Immature natural killer cell (primary cell): ENCODE results near the gene MAML3. TPM values are rescaled to one million over a fixed set of nuclear protein-coding genes. Genes with fewer than 3 reads are reported as not detected.

Source experiments
- DNase-seq, 3 donors: peaks; one replicate each; pipeline ENCODE4 v3.0.0; 2022; ENCODE audit warnings: mixed read lengths in 1 of 3
- H3K27ac Mint-ChIP-seq, 6 donors: one replicate each; pipeline ENCODE4 v1.8.0; 2020; ENCODE audit warnings: mixed read lengths in 6 of 6, mild to moderate bottlenecking in 5 of 6, inconsistent platforms in 4 of 6, moderate library complexity in 3 of 6
- H3K27me3 Mint-ChIP-seq, 3 donors: one replicate each; pipeline ENCODE4 v1.8.0; 2020 to 2021; ENCODE audit warnings: low read depth in 3 of 3, mild to moderate bottlenecking in 3 of 3, mixed read lengths in 3 of 3, moderate library complexity in 3 of 3, inconsistent platforms in 1 of 3
- H3K36me3 Mint-ChIP-seq, 3 donors: one replicate each; pipeline ENCODE4 v1.8.0; 2020; ENCODE audit warnings: mixed read lengths in 3 of 3, inconsistent platforms in 2 of 3, mild to moderate bottlenecking in 2 of 3
- H3K4me1 Mint-ChIP-seq, 2 donors: one replicate each; pipeline ENCODE4 v1.8.0; 2020; ENCODE audit warnings: inconsistent platforms in 2 of 2, mild to moderate bottlenecking in 2 of 2, mixed read lengths in 2 of 2, moderate library complexity in 1 of 2
- H3K4me3 Mint-ChIP-seq, 5 donors: one replicate each; pipeline ENCODE4 v1.8.0; 2020; ENCODE audit warnings: mild to moderate bottlenecking in 5 of 5, mixed read lengths in 5 of 5, inconsistent platforms in 3 of 5, moderate library complexity in 3 of 5
- H3K9me3 Mint-ChIP-seq, 6 donors: one replicate each; pipeline ENCODE4 v1.8.0; 2020; ENCODE audit warnings: mild to moderate bottlenecking in 6 of 6, mixed read lengths in 6 of 6, inconsistent platforms in 4 of 6, moderate library complexity in 3 of 6
- polyA plus RNA-seq, 3 donors: library from polyadenylated mRNA; unstranded; fragments of 300-500 nt; fragmentation: Illumina TruSeq; gene quantifications; one replicate each; pipeline ENCODE4 v1.2.3, GENCODE V29; 2021

MAML3 gene
- polyA plus RNA-seq, 3 donors from 2014 or later: 0.41 to 1.2 TPM; not detected in 1

DNA sequence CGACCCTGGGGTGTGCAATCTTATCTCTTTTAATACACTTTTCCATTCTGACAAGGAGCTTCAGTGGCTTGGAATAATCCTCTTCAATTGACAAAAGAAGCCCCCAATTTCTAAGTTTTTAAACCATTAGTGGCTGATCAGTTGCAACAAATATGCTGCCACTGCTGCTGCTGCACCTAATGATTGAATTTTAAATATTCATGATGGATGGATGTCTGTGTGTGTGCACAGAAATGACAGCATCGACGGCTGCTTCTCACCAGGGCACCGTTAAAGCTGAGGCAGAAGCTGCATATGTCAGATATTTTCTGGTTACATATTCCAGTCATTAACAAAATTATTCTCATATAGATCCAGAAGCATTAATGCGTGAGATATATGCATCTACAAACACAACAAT, 306.0 kb downstream of the MAML3 start:
- Mint-ChIP-seq H3K4me3 (no peak overlapping the region), H3K4me1 (peaks cover 15 to 39% of the 10 kb centered on the region in 2 donors), H3K27ac (no peak overlapping the region), H3K9me3 (no peaks in the 10 kb centered on the region), H3K36me3 (peaks cover 0 to 4% (median 0%) of the 10 kb centered on the region in 3 donors), H3K27me3 (peaks cover 2 to 11% (median 8%) of the 10 kb centered on the region in 3 donors)
- DNase-seq: no peak

DNA sequence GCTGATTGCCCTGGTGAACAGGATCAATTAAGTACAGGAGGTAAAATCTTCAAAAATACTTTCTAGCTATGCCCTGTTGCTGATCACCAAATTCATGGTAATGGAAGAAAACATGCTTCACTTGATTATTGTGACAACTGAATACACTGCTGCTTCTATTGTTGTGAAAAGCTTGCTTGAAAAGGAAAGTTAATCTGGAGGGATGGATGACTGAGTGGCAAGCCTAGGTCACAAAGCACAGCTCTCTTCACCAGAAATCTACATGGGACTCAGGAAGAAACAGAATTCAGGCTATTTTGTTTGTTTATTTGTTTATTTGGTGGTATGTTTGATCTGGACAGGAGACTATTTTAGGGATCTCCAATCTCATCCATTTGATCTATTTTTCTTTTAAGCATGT, 306.4 kb downstream of the MAML3 start:
- Mint-ChIP-seq H3K4me1 (peaks cover 18 to 42% of the 10 kb centered on the region in 2 donors), H3K9me3 (no peaks in the 10 kb centered on the region), H3K27me3 (peaks cover 2 to 11% (median 8%) of the 10 kb centered on the region in 3 donors), H3K36me3 (peaks cover 0 to 4% (median 0%) of the 10 kb centered on the region in 3 donors), H3K27ac (no peak overlapping the region), H3K4me3 (no peak overlapping the region)
- DNase-seq: no peak

DNA sequence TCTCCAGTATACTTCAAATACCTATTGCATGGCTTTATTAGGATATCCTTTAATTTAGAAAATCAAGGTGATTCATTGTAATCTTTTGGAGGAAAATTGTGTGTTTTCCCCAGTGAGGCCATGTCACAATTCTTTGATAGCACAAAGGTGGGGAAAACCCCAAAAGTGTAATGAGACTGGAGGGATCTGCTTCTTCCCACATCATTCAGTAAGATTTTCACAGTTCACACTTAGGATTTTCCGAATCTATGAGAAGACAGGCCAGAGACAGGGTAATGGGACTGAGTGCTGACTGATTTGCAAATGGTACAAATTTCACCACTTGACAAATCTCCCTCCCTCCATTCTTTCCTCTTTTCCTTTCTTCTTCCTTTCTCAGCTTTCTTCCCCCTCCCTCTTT, 307.2 kb downstream of the MAML3 start:
- Mint-ChIP-seq H3K4me3 (no peak overlapping the region), H3K36me3 (peaks cover 0 to 4% (median 0%) of the 10 kb centered on the region in 3 donors), H3K4me1 (peaks cover 22 to 47% of the 10 kb centered on the region in 2 donors), H3K27ac (no peak overlapping the region), H3K9me3 (no peaks in the 10 kb centered on the region), H3K27me3 (peaks cover 2 to 11% (median 9%) of the 10 kb centered on the region in 3 donors)
- no peak for DNase-seq

DNA sequence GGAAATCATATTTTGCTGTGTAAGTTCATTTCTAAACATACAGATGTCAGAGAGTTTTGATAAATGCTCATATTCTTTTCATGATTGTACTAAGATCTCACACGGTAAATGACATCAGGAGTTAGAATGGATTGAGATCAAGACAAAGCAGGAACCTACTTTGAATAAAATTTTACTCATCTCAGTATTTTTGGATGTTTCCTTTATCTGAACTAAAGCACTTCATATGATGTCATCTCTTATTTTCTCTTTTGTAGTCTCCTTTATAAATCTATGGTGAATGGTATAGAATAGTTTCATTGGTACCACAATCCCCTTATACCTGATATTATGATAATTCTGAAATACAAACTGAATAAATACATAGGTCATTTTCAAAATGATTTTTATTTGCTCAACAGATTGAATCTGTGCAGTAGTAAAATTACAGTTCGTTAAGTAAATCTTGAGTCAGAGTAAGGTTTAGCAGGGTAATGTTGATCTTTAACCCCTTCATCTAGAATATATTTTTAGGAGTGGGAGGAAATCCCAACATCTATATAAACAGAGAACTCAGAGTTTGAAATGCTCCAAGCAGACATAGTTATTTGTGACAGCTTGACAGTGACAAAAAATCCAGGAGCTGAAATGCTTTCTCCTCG, 308.4 kb downstream of the MAML3 start:
- no peak for DNase-seq
- Mint-ChIP-seq H3K9me3 (no peaks in the 10 kb centered on the region), H3K4me1 (peaks cover 29 to 47% of the 10 kb centered on the region in 2 donors), H3K27ac (peak overlapping the region in 1 of 6 donors; percentile 35), H3K4me3 (no peak overlapping the region), H3K27me3 (peaks cover 2 to 11% (median 9%) of the 10 kb centered on the region in 3 donors), H3K36me3 (peaks cover 0 to 8% (median 0%) of the 10 kb centered on the region in 3 donors)

DNA sequence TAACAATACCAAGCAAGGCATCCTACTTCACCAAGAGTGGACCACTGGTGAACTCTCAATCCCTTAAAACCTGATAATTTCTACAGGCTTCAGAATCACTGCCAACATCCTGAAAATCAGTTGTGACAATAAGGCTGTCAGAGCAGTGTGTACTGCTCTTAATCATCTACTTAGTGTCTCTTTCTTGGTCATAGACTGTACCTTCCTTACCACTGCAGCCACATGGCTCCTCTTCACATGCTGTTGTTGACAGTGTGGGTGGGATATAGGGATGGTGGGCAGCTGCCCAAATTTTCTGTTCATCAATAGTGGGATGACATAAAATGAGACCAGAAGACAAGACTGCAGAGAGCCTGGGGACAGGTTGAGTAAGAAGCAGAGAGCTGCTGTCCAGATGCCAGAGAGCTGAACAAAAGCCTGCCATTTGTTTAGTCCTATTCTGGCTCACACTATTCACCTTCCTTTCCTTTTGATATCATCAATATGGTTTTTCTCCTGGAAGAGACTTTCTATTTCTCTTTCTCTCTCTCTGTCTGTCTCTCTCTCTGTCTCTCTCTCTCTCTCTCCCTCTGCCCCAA, 309.4 kb downstream of the MAML3 start:
- H3K27ac Mint-ChIP-seq: peak overlapping the region in 4 of 6 donors; percentile 5 to 67 (median 24)
- no peaks in the 10 kb centered on the region for H3K9me3 Mint-ChIP-seq
- no peak overlapping the region for H3K4me3 Mint-ChIP-seq
- peaks cover 0 to 8% (median 0%) of the 10 kb centered on the region in 3 donors for H3K36me3 Mint-ChIP-seq
- H3K27me3 Mint-ChIP-seq: peaks cover 3 to 11% (median 4%) of the 10 kb centered on the region in 3 donors
- no peak for DNase-seq
- H3K4me1 Mint-ChIP-seq: peaks cover 37 to 49% of the 10 kb centered on the region in 2 donors

DNA sequence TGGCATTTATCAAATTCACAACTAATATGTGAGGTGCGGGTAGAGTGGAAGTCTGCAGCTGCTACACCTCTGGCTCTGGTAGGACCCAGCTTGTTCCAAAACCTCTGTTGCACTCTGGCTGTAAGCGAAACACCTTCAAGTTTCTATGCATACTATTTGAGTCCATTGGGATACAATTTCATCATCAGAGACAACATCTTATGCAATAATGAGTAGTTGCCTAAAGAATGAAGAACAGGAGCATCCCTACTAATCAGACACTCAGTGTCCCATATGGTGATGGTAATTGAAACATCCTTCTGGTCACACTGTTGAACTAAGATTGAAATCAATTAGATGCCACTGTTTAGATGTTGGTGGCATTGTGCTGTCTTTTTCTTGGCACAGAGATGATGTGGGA, 309.9 kb downstream of the MAML3 start:
- Mint-ChIP-seq H3K9me3 (no peaks in the 10 kb centered on the region), H3K27ac (peak overlapping the region in 5 of 6 donors; percentile 14 to 70 (median 31)), H3K4me3 (no peak overlapping the region), H3K36me3 (peaks cover 0 to 8% (median 0%) of the 10 kb centered on the region in 3 donors), H3K4me1 (peaks cover 39 to 49% of the 10 kb centered on the region in 2 donors), H3K27me3 (peaks cover 3 to 11% (median 4%) of the 10 kb centered on the region in 3 donors)
- no peak for DNase-seq

DNA sequence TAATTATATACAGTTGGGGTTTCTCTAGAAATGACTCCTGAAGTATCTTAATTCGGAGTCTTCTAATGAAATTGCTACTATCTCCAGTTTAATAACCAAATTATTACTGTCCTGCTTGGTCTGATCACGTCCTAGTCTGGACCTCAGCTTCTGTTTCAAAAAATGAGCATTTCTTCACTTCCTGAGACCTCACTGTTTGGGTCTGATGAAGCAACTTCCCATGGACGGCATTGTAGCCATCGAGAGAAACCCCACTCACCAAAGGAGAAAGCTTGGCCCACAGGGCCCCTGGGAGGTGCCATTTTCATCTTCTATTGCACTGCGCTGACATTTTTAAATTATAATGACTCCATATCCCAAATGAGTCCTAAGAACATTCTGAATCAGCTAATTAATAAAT, 310.3 kb downstream of the MAML3 start:
- Mint-ChIP-seq H3K9me3 (no peaks in the 10 kb centered on the region), H3K27ac (peak overlapping the region in 3 of 6 donors; percentile 39 to 70 (median 67)), H3K36me3 (peaks cover 0 to 8% (median 0%) of the 10 kb centered on the region in 3 donors), H3K27me3 (peaks cover 3 to 11% (median 4%) of the 10 kb centered on the region in 3 donors), H3K4me3 (no peak overlapping the region), H3K4me1 (peaks cover 43 to 52% of the 10 kb centered on the region in 2 donors)
- DNase-seq: no peak

DNA sequence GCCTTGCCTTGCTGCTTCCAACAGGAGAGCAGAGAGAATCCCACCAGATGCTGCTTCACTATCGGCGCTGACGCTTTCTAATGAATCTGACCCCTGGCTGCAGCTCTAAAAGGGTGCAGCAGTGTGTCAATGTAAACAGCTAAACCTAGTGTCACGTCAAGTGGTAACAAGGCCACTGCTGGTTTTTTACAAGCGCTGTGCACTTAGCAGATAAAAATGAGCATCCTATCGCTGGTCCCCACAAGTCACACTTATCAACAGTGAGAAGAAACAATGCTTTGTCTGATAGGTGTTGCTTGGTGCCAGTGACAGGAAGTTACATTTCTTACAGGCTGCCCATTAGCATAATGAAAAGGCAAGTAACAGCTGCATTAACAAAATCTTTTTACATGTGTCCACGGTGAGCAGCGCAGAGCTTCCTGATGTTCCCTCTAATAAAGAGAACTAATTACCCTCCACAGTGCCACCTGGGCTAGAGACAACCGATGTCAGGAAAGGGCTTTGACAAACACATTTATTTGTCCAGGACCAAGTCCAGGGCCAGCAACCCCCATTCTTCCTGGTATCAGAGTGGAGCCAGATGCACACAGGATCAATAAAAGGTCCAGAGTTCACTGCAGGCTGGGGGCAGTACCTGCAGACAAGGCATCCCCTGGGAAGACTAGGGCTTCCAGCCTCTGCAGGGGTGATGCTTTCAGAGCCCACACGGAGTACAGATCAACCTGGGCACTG, 312.4 kb downstream of the MAML3 start:
- DNase-seq: peak; percentile 73 to 81 (median 77)
- Mint-ChIP-seq H3K36me3 (peaks cover 0 to 8% (median 0%) of the 10 kb centered on the region in 3 donors), H3K9me3 (no peaks in the 10 kb centered on the region), H3K4me3 (peak overlapping the region; percentile 82 to 94 (median 87)), H3K4me1 (peaks cover 48 to 61% of the 10 kb centered on the region in 2 donors), H3K27ac (peak overlapping the region; percentile 93 to 98 (median 94)), H3K27me3 (peaks cover under 1 to 4% (median 3%) of the 10 kb centered on the region in 3 donors)

DNA sequence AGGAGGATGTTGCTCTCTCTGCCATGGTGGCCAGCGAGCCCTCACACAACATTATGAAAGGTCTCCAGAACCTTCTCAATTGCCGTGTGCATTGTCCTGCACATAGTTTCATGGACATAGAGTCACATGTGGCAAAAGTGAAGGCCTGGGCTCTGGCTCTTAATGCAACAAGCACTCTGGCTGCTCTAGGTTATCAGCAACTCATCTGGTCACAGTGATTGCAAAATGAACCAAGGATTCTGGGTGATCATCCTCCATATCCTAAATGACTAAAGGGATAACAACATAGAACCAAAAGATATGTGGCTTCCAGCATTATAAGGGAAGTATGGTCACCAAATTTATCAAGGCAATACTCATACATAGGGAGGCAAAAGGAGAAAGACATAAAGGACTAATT, 313.2 kb downstream of the MAML3 start:
- peaks cover 0 to 8% (median 0%) of the 10 kb centered on the region in 3 donors for H3K36me3 Mint-ChIP-seq
- H3K9me3 Mint-ChIP-seq: no peaks in the 10 kb centered on the region
- DNase-seq: no peak
- H3K27ac Mint-ChIP-seq: peak overlapping the region; percentile 93 to 98 (median 94)
- peak overlapping the region; percentile 82 to 94 (median 87) for H3K4me3 Mint-ChIP-seq
- H3K27me3 Mint-ChIP-seq: peaks cover 0 to 4% (median 3%) of the 10 kb centered on the region in 3 donors
- H3K4me1 Mint-ChIP-seq: peaks cover 48 to 61% of the 10 kb centered on the region in 2 donors

DNA sequence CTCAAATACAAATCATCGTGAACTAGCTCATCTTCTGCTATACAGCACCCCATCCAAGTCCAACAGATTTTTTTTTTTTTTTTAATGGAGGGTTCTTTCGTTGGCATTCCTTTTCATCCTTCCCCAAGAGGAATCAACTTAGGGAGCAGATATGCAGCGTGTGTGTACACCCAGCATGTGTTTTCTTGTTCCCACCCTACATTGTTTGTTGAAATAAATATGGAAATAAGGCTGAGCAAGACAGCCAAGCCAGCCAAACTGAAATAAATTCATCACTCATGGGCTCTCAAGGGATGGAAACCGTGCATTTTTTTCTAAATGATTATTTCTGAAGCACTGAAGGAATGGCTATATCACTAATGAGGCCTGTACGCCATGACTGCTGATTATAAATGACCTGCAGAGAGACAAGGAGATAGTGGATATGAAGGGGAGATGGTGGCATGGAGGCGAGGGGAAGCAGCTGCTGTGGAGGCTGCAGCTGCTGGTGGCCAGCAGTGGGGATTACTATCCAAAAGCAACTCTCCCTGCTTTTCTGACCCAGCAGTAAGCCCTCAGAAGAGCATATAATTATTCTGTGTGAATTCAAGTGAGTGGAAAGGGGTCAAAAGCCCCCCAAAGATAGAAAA, 314.5 kb downstream of the MAML3 start:
- H3K4me3 Mint-ChIP-seq: peak overlapping the region in 2 of 5 donors; percentile 4 to 94
- H3K27ac Mint-ChIP-seq: peak overlapping the region in 5 of 6 donors; percentile 52 to 98 (median 94)
- H3K27me3 Mint-ChIP-seq: peaks cover 0 to 4% (median 3%) of the 10 kb centered on the region in 3 donors

DNA sequence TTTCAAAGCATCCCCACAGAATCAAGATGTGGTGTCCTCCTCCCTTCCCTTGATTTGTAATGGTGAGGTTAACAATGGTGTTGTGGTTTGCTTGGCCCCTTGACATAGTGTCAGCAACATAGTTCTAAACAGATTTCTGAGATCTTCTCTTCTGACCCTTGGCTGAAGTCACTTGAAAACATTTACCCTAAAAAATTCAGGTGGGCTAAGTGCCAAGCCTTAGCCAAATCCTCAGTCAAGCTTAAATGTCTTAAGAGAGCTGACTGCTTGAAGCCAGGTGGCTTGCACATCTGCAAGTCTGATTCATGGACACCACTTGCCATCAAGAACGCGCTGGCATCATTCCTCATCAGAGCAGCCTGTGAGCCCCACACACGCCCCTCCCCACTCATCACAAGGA, 315.2 kb downstream of the MAML3 start:
- Mint-ChIP-seq H3K4me3 (peak overlapping the region in 1 of 5 donors; percentile 20), H3K27me3 (peaks cover 0 to 4% (median 3%) of the 10 kb centered on the region in 3 donors), H3K27ac (peak overlapping the region in 3 of 6 donors; percentile 16 to 65 (median 45)), H3K36me3 (peaks cover 0 to 8% (median 0%) of the 10 kb centered on the region in 3 donors), H3K9me3 (no peaks in the 10 kb centered on the region), H3K4me1 (peaks cover 47 to 56% of the 10 kb centered on the region in 2 donors)
- DNase-seq: no peak

More for the DNA sequence above, 314.5 kb downstream of the MAML3 start:
- H3K9me3 Mint-ChIP-seq: no peaks in the 10 kb centered on the region
- peaks cover 0 to 8% (median 0%) of the 10 kb centered on the region in 3 donors for H3K36me3 Mint-ChIP-seq
- DNase-seq: no peak
- peaks cover 47 to 61% of the 10 kb centered on the region in 2 donors for H3K4me1 Mint-ChIP-seq

DNA sequence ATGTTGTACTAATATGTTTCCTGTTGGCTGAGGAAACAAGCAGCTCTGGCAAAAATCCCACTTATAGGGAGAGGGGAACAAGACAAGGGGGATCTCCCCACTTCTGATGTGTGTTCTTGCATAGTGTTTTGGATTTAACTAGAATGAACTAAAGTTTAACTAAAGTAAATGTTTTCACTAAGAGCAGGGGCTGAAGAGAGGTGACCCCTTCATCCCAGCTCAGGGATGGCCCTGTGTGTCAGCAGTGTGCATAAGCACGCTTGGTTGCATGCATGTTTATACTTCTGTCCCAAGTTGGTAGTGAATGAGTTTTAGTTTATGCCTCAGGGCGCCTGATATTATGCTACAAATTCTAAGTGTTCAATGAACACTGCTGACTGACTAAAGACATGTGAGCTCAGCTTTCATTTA, 319.0 kb downstream of the MAML3 start:
- Mint-ChIP-seq H3K27ac (no peak overlapping the region), H3K4me3 (no peak overlapping the region), H3K4me1 (peaks cover 18 to 22% of the 10 kb centered on the region in 2 donors), H3K9me3 (no peaks in the 10 kb centered on the region), H3K36me3 (peaks cover 0 to 7% (median 0%) of the 10 kb centered on the region in 3 donors), H3K27me3 (peaks cover 0 to 4% (median 3%) of the 10 kb centered on the region in 3 donors)
- no peak for DNase-seq

DNA sequence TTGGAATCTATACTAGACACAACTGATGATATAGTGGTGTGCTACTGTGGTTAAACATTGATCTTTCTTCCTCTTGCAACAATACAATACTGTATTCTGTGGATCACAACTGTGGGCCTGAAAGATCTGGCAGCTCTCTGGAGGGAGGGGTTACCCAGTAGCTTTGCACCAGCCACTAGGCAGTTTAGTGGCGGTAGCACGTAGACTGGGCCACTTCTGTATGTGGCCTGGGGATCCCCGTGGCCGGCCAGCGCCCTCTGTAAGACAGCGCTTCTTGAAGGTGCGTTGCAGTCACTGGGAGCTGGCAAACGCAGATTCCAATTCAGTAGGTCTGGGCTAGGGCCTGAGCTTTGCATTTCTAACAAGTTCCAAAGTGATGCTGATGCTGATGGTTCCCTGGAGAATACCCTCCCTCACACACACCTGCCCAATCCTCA, 319.7 kb downstream of the MAML3 start:
- no peak overlapping the region for H3K27ac Mint-ChIP-seq
- no peak for DNase-seq
- no peaks in the 10 kb centered on the region for H3K9me3 Mint-ChIP-seq
- peaks cover 11 to 15% of the 10 kb centered on the region in 2 donors for H3K4me1 Mint-ChIP-seq
- H3K36me3 Mint-ChIP-seq: peaks cover 0 to 7% (median 0%) of the 10 kb centered on the region in 3 donors
- peaks cover 0 to 4% (median 3%) of the 10 kb centered on the region in 3 donors for H3K27me3 Mint-ChIP-seq
- no peak overlapping the region for H3K4me3 Mint-ChIP-seq
